Mesothelial cell of epicardium (in vitro differentiated cells): ENCODE measurements around the gene ZNF705A. TPM values are rescaled to one million over a fixed set of nuclear protein-coding genes. Genes with fewer than 3 reads are reported as not detected.
A peak's percentile ranks its signal among the peaks of the same experiment; 100 is the strongest.
"Not testable (repeated sequence)": the region's sequence is repeated elsewhere in the genome, so short reads cannot be mapped to it uniquely, and the experiment has no call there.

Source experiments
- DNase-seq, 2 experiments: peaks; one replicate each; pipeline ENCODE4 v3.0.0; 2021; ENCODE audit warnings: low spot score in 2 of 2; ENCODE audit not compliant: unreplicated experiment in 2 of 2
- H3K27ac Mint-ChIP-seq: 2 replicates; pipeline ENCODE4 v1.8.0; 2021; ENCODE audit warnings: mixed read lengths
- H3K27me3 Mint-ChIP-seq: 2 replicates; pipeline ENCODE4 v1.8.0; 2021; ENCODE audit warnings: low read depth, mixed read lengths
- H3K36me3 Mint-ChIP-seq: 2 replicates; pipeline ENCODE4 v1.8.0; 2021; ENCODE audit warnings: mixed read lengths
- H3K4me1 Mint-ChIP-seq: 2 replicates; pipeline ENCODE4 v1.8.0; 2021; ENCODE audit warnings: mixed read lengths
- H3K4me3 Mint-ChIP-seq: 2 replicates; pipeline ENCODE4 v1.8.0; 2021; ENCODE audit warnings: mild to moderate bottlenecking, moderate library complexity, mixed read lengths
- H3K9me3 Mint-ChIP-seq: 2 replicates; pipeline ENCODE4 v1.8.0; 2021; ENCODE audit warnings: mixed read lengths
- CTCF ChIP-seq: fragments of 200-600 bp; sonication (generic); IDR thresholded peaks from one replicate; pipeline ENCODE4 v1.5.0; 2021; ENCODE audit warnings: antibody characterized with exemption; ENCODE audit not compliant: unreplicated experiment
- total RNA-seq: library from RNA; stranded (reverse); gene quantifications from 3 replicates; pipeline ENCODE4 v1.2.1, GENCODE V29; 2021

Gene ZNF705A
- total RNA-seq, 1 donor from 2014 or later, result not detected

- no peak overlapping the region for H3K4me3 Mint-ChIP-seq
- H3K27ac Mint-ChIP-seq, result no peak overlapping the region
- peaks cover 3% of the 10 kb centered on the region for H3K27me3 Mint-ChIP-seq
- peaks cover 17% of the 10 kb centered on the region for H3K4me1 Mint-ChIP-seq
- DNase-seq, result no peak
- no peak for TF ChIP-seq CTCF
- no peaks in the 10 kb centered on the region for H3K36me3 Mint-ChIP-seq
- H3K9me3 Mint-ChIP-seq, result peaks cover 18% of the 10 kb centered on the region
Measured at GRCh38 chr12:8157484-8158198, 826 bp downstream of the ZNF705A start.

- not testable (repeated sequence) for H3K9me3 Mint-ChIP-seq, H3K4me1 Mint-ChIP-seq, DNase-seq, H3K27ac Mint-ChIP-seq, H3K27me3 Mint-ChIP-seq, H3K4me3 Mint-ChIP-seq, H3K36me3 Mint-ChIP-seq
Measured at GRCh38 chr12:8172911-8173310, 16.1 kb downstream of the ZNF705A start.

GRCh38 chr12:8179989-8180585, 23.3 kb downstream of the ZNF705A start:
- peak overlapping the region; percentile 75 for H3K4me3 Mint-ChIP-seq
- not testable (repeated sequence) for H3K27me3 Mint-ChIP-seq, H3K36me3 Mint-ChIP-seq, H3K27ac Mint-ChIP-seq, H3K9me3 Mint-ChIP-seq
- H3K4me1 Mint-ChIP-seq, result peaks cover 15% of the 10 kb centered on the region
- peak; percentile 68 for TF ChIP-seq CTCF
- peak; percentile 55 to 84 for DNase-seq

GRCh38 chr12:8181271-8181670, 24.5 kb downstream of the ZNF705A start:
- DNase-seq, H3K36me3 Mint-ChIP-seq, H3K27me3 Mint-ChIP-seq, H3K9me3 Mint-ChIP-seq, H3K27ac Mint-ChIP-seq: not testable (repeated sequence)
- H3K4me1 Mint-ChIP-seq, result peaks cover 11% of the 10 kb centered on the region
- H3K4me3 Mint-ChIP-seq, result peak overlapping the region; percentile 75

GRCh38 chr12:8182923-8183322, 26.1 kb downstream of the ZNF705A start:
- H3K9me3 Mint-ChIP-seq, H3K27ac Mint-ChIP-seq, DNase-seq, H3K36me3 Mint-ChIP-seq, H3K27me3 Mint-ChIP-seq, H3K4me1 Mint-ChIP-seq, H3K4me3 Mint-ChIP-seq: not testable (repeated sequence)

GRCh38 chr12:8183346-8183745, 26.5 kb downstream of the ZNF705A start:
- not testable (repeated sequence) for H3K4me3 Mint-ChIP-seq, H3K27ac Mint-ChIP-seq, H3K36me3 Mint-ChIP-seq, H3K27me3 Mint-ChIP-seq, H3K4me1 Mint-ChIP-seq, H3K9me3 Mint-ChIP-seq, DNase-seq

- H3K27me3 Mint-ChIP-seq, DNase-seq, H3K4me1 Mint-ChIP-seq, H3K36me3 Mint-ChIP-seq, H3K9me3 Mint-ChIP-seq, H3K4me3 Mint-ChIP-seq, H3K27ac Mint-ChIP-seq: not testable (repeated sequence)
Measured at GRCh38 chr12:8184206-8184605, 27.4 kb downstream of the ZNF705A start.

- H3K9me3 Mint-ChIP-seq, H3K4me1 Mint-ChIP-seq: not testable (repeated sequence)
Measured at GRCh38 chr12:8188088-8188487, 31.3 kb downstream of the ZNF705A start.

GRCh38 chr12:8197685-8198308, 41.0 kb downstream of the ZNF705A start:
- not testable (repeated sequence) for DNase-seq, H3K4me3 Mint-ChIP-seq, H3K27ac Mint-ChIP-seq, H3K4me1 Mint-ChIP-seq, H3K36me3 Mint-ChIP-seq, H3K27me3 Mint-ChIP-seq, H3K9me3 Mint-ChIP-seq

More at GRCh38 chr12:8188088-8188487, 31.3 kb downstream of the ZNF705A start:
- not testable (repeated sequence) for H3K27ac Mint-ChIP-seq, H3K36me3 Mint-ChIP-seq, DNase-seq, H3K27me3 Mint-ChIP-seq, H3K4me3 Mint-ChIP-seq

GRCh38 chr12:8218711-8219382, 62.0 kb downstream of the ZNF705A start:
- H3K27ac Mint-ChIP-seq, H3K27me3 Mint-ChIP-seq, DNase-seq, H3K4me1 Mint-ChIP-seq, H3K4me3 Mint-ChIP-seq: not testable (repeated sequence)
- H3K36me3 Mint-ChIP-seq, result peaks cover 14% of the 10 kb centered on the region
- peaks cover 21% of the 10 kb centered on the region for H3K9me3 Mint-ChIP-seq

- Mint-ChIP-seq H3K9me3 (peaks cover 31% of the 10 kb centered on the region), H3K36me3 (peaks cover 19% of the 10 kb centered on the region)
- H3K27ac Mint-ChIP-seq, H3K4me1 Mint-ChIP-seq, H3K27me3 Mint-ChIP-seq, DNase-seq, H3K4me3 Mint-ChIP-seq: not testable (repeated sequence)
Measured at GRCh38 chr12:8221375-8221774, 64.6 kb downstream of the ZNF705A start.

GRCh38 chr12:8221844-8222243, 65.0 kb downstream of the ZNF705A start:
- not testable (repeated sequence) for H3K27me3 Mint-ChIP-seq, H3K4me3 Mint-ChIP-seq, H3K27ac Mint-ChIP-seq, H3K4me1 Mint-ChIP-seq, DNase-seq
- Mint-ChIP-seq H3K36me3 (peaks cover 19% of the 10 kb centered on the region), H3K9me3 (peaks cover 31% of the 10 kb centered on the region)
